Hypothalamus (tissue), 51 donors: ENCODE results near the gene CAMK1D.

Experiments
- DNase-seq, 51 donors: peaks; one replicate each; lab custom pipeline; 2025; lab: John Stamatoyannopoulos, UW

Gene CAMK1D

GRCh38 chr10:12455318-12455717, 106.0 kb downstream of the CAMK1D start:
- no peak for DNase-seq

GRCh38 chr10:12455766-12456165, 106.4 kb downstream of the CAMK1D start:
- no peak for DNase-seq

GRCh38 chr10:12459340-12459739, 110.0 kb downstream of the CAMK1D start:
- DNase-seq: no peak

- DNase-seq: no peak
Measured at GRCh38 chr10:12459762-12460161, 110.4 kb downstream of the CAMK1D start.

GRCh38 chr10:12463459-12463838, 114.1 kb downstream of the CAMK1D start:
- no peak for DNase-seq

- no peak for DNase-seq
Measured at GRCh38 chr10:12465385-12466136, 116.2 kb downstream of the CAMK1D start.

GRCh38 chr10:12466704-12467305, 117.5 kb downstream of the CAMK1D start:
- no peak for DNase-seq

- no peak for DNase-seq
Measured at GRCh38 chr10:12469345-12469744, 120.0 kb downstream of the CAMK1D start.

- DNase-seq: no peak
Measured at GRCh38 chr10:12470719-12471118, 121.4 kb downstream of the CAMK1D start.

GRCh38 chr10:12471135-12471534, 121.8 kb downstream of the CAMK1D start:
- DNase-seq: no peak

- DNase-seq: no peak
Measured at GRCh38 chr10:12473491-12473890, 124.1 kb downstream of the CAMK1D start.

GRCh38 chr10:12474727-12475412, 125.5 kb downstream of the CAMK1D start:
- DNase-seq: no peak

- DNase-seq: no peak
Measured at GRCh38 chr10:12476656-12477055, 127.3 kb downstream of the CAMK1D start.

- no peak for DNase-seq
Measured at GRCh38 chr10:12479437-12479844, 130.1 kb downstream of the CAMK1D start.

- DNase-seq: no peak
Measured at GRCh38 chr10:12479924-12480323, 130.6 kb downstream of the CAMK1D start.

GRCh38 chr10:12480440-12480839, 131.1 kb downstream of the CAMK1D start:
- no peak for DNase-seq

GRCh38 chr10:12481924-12482323, 132.6 kb downstream of the CAMK1D start:
- no peak for DNase-seq

- DNase-seq: no peak
Measured at GRCh38 chr10:12482587-12482986, 133.2 kb downstream of the CAMK1D start.

GRCh38 chr10:12484002-12484918, 134.9 kb downstream of the CAMK1D start:
- DNase-seq: peak in 1 of 51 donors; percentile 52

GRCh38 chr10:12484941-12485805, 135.8 kb downstream of the CAMK1D start:
- DNase-seq: peak in 3 of 51 donors; percentile 7 to 48 (median 42)
